GM12878 (cell line): ENCODE data around the gene MISP3. TPM values are rescaled to one million over a fixed set of nuclear protein-coding genes. Genes with fewer than 3 reads are reported as not detected.
A peak's percentile ranks its signal among the peaks of the same experiment; 100 is the strongest.

ENCODE experiments used
- ETV6 ChIP-seq, 2 experiments: fragments of 450-650 bp in 1 of 2; IDR thresholded peaks in 1 of 2; conservative IDR thresholded peaks in 1 of 2; 2 replicates each; pipeline ENCODE4 v1.6.1; 2014; ENCODE audit warnings: antibody characterized with exemption in 1 of 2, borderline replicate concordance in 1 of 2, low read depth in 1 of 2, mild to moderate bottlenecking in 1 of 2, moderate library complexity in 1 of 2
- MLLT1 ChIP-seq: fragments of 450-650 bp; IDR thresholded peaks from 2 replicates; pipeline ENCODE4 v1.6.1; 2016; ENCODE audit warnings: mild to moderate bottlenecking
- POLR2A ChIP-seq: IDR thresholded peaks from 2 replicates; pipeline ENCODE4 v1.6.1; 2011; ENCODE audit warnings: low read depth, mild to moderate bottlenecking, low read length
- RELB ChIP-seq: fragments of 450-650 bp; IDR thresholded peaks from 2 replicates; pipeline ENCODE4 v1.6.1; 2017; ENCODE audit warnings: low read depth, mild to moderate bottlenecking, moderate library complexity
- RUNX3 ChIP-seq: IDR thresholded peaks from 2 replicates; pipeline ENCODE4 v1.6.1; 2012; ENCODE audit warnings: low read length, inconsistent platforms
- polyA plus RNA-seq, 11 experiments: library from polyadenylated mRNA; depleted of rRNA in 4 of 11; unstranded in 6 of 11; stranded (reverse) in 5 of 11; fragments of >200 nt; fragmentation: Nextera tagmentation in 4 of 11; fragmentation: Illumina TruSeq in 1 of 11; extraction: Ambion mirVana in 4 of 11; extraction: Trizol in 1 of 11; gene quantifications; 1 replicate in 1 of 11; 2 replicates in 10 of 11; pipeline versions ENCODE4 v1.2.1 to v1.2.3, GENCODE V29; 2011 to 2016; ENCODE audit warnings: inconsistent platforms in 2 of 11, missing spikeins in 2 of 11, low read depth in 1 of 11
- total RNA-seq, 4 experiments: library from RNA; depleted of rRNA in 3 of 4; stranded (reverse); fragments of >200 nt in 3 of 4; fragmentation: Illumina TruSeq in 1 of 4; extraction: Trizol in 1 of 4; gene quantifications; 2 replicates each; pipeline versions ENCODE4 v1.2.1 to v1.2.3, GENCODE V29; 2013 to 2021
- TF ChIP-seq, protein P1 (sequence below): fragments of 450-650 bp; conservative IDR thresholded peaks from 2 replicates; pipeline ENCODE4 v1.6.1; 2017; ENCODE audit warnings: mild to moderate bottlenecking, moderate library complexity
- TF ChIP-seq, protein P2 (sequence below): fragments of 450-650 bp; IDR thresholded peaks from 2 replicates; pipeline ENCODE4 v1.6.1; 2016; ENCODE audit warnings: mild to moderate bottlenecking

Gene MISP3
- total and polyA plus RNA-seq, 10 of the 15 experiments (the other 5 are each of a cell fraction or from before 2014, with no cell fraction given), result 0.07 to 1.4 (median 0.64) TPM

GRCh38 chr19:14080887-14081796 is 8.6 kb downstream of the MISP3 start (continued):
- TF ChIP-seq, protein P1, sequence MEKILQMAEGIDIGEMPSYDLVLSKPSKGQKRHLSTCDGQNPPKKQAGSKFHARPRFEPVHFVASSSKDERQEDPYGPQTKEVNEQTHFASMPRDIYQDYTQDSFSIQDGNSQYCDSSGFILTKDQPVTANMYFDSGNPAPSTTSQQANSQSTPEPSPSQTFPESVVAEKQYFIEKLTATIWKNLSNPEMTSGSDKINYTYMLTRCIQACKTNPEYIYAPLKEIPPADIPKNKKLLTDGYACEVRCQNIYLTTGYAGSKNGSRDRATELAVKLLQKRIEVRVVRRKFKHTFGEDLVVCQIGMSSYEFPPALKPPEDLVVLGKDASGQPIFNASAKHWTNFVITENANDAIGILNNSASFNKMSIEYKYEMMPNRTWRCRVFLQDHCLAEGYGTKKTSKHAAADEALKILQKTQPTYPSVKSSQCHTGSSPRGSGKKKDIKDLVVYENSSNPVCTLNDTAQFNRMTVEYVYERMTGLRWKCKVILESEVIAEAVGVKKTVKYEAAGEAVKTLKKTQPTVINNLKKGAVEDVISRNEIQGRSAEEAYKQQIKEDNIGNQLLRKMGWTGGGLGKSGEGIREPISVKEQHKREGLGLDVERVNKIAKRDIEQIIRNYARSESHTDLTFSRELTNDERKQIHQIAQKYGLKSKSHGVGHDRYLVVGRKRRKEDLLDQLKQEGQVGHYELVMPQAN, result 0 out of 2 replicates have a peak, but pooled peaks have one; percentile 72
- TF ChIP-seq RELB (peak; percentile 41; the same call in 1 of the 2 replicates), POLR2A (peak; percentile 81), MLLT1 (peak; percentile 68), ETV6 (conservative IDR thresholded peaks at IDR 0.05 in 1 of 2, IDR thresholded peaks at IDR 0.05 in 1 of 2; ENCODE audit: borderline replicate concordance in 1 of 2, low read depth in 1 of 2) (no peak), RUNX3 (no peak)
- TF ChIP-seq, protein P2, sequence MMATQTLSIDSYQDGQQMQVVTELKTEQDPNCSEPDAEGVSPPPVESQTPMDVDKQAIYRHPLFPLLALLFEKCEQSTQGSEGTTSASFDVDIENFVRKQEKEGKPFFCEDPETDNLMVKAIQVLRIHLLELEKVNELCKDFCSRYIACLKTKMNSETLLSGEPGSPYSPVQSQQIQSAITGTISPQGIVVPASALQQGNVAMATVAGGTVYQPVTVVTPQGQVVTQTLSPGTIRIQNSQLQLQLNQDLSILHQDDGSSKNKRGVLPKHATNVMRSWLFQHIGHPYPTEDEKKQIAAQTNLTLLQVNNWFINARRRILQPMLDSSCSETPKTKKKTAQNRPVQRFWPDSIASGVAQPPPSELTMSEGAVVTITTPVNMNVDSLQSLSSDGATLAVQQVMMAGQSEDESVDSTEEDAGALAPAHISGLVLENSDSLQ, result peak; percentile 67
